ENCODE measurements around the gene CYP2R1.

The CYP2R1 gene

GRCh38 chr11:14924318-14924717, 32.3 kb upstream of the CYP2R1 start:
- no peak for TF ChIP-seq CTCF (IDR thresholded peaks at IDR 0.05; ENCODE audit: low read depth, low read length, missing control alignments)
- no peak overlapping the region for H3K4me3 ChIP-seq (replicated peaks; ENCODE audit: low read depth, low read length)
- DNase-seq (ENCODE audit: extremely low read depth, low read depth), result no peak

DNA sequence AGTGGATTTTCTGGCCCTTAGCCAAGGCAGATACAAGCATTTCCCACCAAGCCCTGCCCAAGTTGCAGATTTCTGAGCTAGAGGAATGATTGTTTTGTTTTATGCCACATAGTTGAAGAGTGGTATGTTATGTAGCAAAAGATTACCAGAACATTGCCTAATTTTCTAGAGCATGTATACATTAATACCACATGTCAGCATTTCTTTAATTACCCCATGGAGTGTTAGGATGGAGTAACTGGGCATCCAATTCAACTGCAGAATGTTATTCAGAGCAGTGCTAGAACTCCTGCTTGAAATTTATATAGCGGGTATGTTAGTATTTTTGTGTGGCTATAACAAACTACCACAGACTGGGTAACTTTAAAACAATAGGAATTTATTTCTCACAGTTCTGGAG, 24.4 kb upstream of the CYP2R1 start:
- no peak for TF ChIP-seq CTCF (IDR thresholded peaks at IDR 0.05; ENCODE audit: low read depth, low read length, missing control alignments)
- no peak overlapping the region for H3K4me3 ChIP-seq (replicated peaks; ENCODE audit: low read depth, low read length)
- DNase-seq (ENCODE audit: extremely low read depth, low read depth), result no peak

- no peak for TF ChIP-seq CTCF (IDR thresholded peaks at IDR 0.05; ENCODE audit: low read depth, low read length, missing control alignments)
- no peak for DNase-seq (ENCODE audit: extremely low read depth, low read depth)
- H3K4me3 ChIP-seq (replicated peaks; ENCODE audit: low read depth, low read length), result no peak overlapping the region
These were observed 22.5 kb upstream of the CYP2R1 start for GRCh38 chr11:14914536-14914935.

GRCh38 chr11:14908214-14908880, 16.3 kb upstream of the CYP2R1 start:
- peak; percentile 61 for TF ChIP-seq CTCF (IDR thresholded peaks at IDR 0.05; ENCODE audit: low read depth, low read length, missing control alignments)
- H3K4me3 ChIP-seq (replicated peaks; ENCODE audit: low read depth, low read length), result no peak overlapping the region
- DNase-seq (ENCODE audit: extremely low read depth, low read depth), result no peak

DNA sequence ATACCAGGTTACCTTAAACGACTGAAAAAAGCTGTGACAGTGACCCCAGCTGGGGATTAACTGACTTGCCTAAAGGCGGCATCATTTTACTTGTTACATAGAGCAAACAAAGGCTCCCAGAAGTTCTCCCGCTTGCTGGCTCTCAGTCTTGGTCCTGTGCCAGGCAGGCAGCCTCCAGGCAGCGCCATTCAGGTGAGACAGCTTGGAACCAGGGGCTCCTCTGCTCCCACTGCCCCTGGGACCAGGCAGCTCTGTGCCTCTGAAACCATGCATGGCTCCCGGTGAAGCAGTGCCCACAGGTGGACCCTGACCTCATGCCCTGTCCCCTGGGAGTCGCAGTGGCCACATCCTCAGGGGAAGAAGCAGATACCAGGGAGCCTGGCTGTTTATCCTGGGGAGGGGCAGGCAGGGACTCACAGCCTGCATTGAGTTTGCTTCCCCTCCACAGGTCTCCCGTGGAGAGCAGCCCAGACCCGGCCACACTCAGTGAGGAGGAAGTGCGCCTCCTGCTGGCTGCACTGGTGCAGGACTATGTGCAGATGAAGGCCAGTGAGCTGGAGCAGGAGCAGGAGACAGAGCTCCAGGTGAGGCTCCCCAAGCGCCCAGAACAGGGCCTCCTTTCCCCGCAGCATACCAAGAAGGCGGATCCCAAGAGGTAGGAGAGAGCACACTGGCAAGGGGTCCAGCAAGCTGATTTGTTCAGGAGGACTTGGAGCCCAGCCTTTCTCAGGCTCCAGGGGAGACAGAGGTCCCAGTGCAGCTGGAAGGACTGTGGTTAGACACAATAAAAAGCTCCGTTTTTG, 15.6 kb upstream of the CYP2R1 start:
- H3K4me3 ChIP-seq (replicated peaks; ENCODE audit: low read depth, low read length), result no peak overlapping the region
- no peak for DNase-seq (ENCODE audit: extremely low read depth, low read depth)

GRCh38 chr11:14906993-14907392, 15.0 kb upstream of the CYP2R1 start:
- no peak overlapping the region for H3K4me3 ChIP-seq (replicated peaks; ENCODE audit: low read depth, low read length)
- TF ChIP-seq CTCF (IDR thresholded peaks at IDR 0.05; ENCODE audit: low read depth, low read length, missing control alignments), result no peak
- DNase-seq (ENCODE audit: extremely low read depth, low read depth), result no peak

More for the DNA sequence above, 15.6 kb upstream of the CYP2R1 start:
- peak; percentile 75 for TF ChIP-seq CTCF (IDR thresholded peaks at IDR 0.05; ENCODE audit: low read depth, low read length, missing control alignments)
